NCI-H69 (cell line): ENCODE measurements around the gene DOK6.

Experiments used
- DNase-seq: peaks from one replicate; lab custom pipeline; 2025; lab: John Stamatoyannopoulos, UW

DOK6 gene

DNA sequence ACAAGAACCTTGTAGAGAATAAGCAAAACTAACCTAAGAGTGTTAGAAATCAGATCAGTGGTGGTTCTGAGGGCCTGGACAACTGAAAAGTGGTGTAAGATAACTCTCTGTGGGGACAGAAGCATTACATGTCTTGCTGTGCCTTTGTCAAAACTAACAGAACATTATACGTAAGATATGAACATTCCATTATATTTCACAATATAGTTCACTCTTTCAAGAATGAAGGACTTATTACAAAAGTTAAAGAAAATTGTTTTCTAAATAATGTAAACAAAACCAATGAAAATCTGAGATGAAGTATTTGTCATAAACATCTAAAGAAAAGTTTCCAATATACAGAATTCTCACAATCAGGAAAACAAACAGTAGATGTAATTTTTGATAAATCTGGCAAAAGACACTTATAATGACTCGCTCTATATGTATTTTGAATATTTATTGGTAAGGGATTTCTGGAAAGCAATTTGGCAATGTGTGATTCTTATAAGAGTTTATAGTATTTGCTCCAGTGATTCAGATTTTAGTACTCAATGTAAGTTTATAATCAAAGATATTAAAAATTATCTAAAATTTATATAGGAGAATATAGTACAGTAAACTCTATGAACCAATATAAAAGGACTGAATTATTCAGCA, 288.6 kb downstream of the DOK6 start:
- no peak for DNase-seq

DNA sequence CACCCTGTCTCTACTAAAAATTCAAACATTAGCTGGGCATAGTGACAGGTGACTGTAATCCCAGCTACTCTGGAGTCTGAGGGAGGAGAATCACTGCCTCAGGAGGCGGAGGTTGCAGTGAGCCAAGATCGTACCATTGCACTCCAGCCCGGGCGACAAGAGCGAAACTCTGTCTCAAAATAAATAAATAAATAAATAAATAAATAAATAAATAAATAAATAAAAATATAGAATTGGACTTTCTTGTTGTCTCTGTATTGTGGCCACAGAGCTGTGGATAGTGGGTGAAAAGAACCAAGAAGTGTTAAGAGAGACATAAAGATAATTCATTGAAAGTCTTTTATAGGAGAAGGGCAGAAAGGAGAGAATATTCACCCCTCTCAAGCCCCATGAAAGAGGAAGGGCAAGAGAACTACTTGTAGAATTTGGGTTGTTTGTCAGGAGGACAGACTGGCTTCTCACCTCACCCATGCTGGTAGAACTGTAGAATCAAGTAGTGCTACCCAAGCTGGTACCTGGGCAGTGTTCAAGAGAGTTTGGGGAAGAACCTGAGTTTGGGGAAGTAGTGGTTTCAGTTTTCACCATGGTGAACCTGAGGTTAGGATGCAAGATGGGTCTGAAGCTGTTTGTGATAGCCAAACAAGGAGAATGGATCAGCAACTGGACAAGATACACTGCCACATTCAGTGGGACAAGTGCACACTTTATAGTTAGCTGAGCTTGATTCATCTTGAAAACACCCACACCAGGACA, 290.5 kb downstream of the DOK6 start:
- DNase-seq: no peak

DNA sequence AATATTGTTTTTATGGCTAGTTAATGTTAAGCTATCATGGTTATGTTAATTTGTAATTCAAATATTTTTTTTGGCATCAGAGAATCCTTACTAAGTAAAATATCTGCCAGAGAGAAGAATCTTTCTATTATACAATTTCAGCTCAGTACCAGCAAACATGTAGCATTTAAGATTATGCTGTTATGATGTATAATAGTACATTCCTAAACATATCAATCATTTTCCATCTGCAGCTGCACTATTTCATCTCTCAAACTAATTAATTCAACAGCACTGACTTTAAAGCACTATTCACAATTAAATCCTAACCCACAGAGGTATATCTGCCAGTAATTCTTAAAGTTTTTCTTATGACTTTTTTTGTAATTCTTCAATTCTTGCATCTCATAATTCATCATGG, 296.4 kb downstream of the DOK6 start:
- DNase-seq: no peak

DNA sequence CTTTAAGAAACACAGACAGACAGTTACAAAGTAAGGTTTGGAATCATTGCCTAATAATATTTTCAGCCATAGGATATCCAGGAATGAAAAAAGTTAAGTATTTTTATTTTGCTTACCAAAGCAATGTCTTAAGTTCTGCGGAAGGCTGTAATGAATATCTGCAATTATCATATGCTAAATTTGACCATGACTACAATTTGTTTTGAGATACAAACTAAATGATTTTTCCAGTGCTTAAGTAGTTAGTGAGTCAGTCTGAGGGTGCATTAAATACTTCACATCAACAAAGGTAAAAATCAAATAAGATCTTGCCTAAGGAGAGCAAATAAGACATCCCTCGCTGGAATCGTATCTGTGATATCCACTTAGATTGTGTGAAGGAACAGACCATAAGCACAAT, 297.0 kb downstream of the DOK6 start:
- DNase-seq: no peak

DNA sequence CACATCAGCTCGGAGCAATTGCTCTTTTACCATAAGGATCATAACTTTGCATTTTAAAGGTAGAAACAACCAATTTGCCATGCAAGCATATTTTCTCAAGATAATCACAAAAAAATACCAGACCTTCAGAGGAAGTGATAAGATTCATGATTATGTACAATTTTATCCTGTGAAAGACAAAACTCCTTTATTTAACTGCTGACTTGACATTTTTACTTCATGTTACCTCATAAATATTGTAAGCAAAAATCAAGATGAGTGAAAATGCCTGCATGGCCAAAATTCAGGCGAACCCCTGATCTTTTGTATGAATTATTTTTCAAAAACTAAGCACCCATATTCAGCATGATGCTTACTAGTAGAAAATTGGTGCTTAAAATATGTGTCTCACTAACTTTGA, 300.6 kb downstream of the DOK6 start:
- DNase-seq: no peak

DNA sequence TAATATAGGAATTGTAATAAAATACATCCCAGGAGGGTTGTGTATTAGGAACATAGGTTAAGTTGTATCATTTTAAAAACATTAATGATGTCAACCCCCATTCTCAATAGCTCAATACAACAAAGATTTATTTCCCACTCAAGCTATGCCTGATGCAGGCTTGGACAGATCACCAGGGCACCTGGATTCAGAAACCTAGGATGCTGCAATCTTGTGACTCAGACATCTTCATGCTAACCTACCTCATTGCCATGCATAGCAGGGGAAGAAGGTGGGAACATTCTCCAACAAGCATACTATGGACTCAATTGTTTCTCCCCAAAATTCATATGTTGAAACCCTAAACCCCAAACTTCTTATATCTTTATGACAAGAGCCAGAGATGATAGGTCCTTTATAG, 302.8 kb downstream of the DOK6 start:
- no peak for DNase-seq

DNA sequence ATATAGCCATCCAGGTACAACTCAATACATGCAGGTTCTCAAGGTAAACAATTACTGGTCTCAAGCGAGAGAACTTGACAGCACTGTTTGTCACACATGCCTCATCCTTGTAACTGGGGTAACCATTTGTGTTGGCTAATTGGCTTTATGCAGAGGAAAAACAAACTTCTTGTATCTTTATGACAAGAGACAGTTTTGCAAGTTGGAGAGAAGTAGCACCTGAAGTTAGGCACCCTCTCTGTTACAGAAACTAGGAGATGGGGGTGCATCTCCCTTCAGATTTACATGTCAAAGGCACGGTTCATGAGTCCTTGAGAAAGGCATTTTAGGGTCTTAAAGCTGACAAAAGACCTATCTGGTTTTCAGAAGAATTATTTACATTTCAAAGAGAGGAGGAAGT, 305.3 kb downstream of the DOK6 start:
- no peak for DNase-seq

DNA sequence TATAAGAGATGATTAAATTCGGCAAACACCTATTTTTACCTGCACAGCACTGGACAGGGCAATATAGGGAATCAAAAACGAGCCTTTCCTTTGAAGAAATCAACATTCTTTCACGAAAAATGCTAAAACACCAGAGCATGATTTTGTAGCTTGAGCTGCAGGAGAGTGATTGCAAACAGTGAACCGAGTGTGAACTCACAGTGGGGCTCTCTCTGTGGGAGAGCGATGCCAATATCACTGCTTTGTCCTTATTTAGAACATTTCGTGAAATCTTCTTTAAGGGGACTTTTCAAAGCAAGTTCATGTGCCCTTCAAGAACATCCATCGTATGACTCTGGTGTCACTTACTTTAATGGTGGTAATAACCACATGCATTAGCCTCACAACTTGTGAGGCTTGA, 308.2 kb downstream of the DOK6 start:
- DNase-seq: no peak

DNA sequence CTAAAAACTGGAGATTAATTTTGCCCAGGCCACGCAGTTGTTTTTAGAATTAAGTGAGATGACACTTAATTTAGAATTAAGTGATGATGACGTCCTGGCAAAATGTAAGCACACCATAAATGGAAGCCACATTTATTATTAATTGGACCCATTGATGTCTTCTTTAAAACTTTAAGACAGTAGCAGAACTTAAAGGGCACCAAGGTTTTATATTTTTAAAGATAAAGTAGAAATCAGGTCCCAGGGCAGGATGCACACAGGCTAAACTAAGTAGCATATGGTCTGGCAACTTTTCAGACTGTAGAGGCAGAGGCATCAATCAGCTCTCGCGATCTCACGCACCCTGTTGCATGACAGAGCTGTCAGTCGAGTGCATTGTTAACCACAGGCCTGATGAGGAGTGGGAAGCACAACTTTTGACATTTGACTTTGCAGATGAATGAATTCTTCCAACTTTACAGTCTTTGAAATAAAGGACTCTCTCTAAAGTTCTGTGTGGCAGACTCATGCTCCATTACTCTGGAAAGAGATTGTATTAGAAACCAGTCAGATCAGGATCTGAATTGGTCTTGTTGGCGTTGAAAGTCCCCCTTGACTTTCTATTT, 314.6 kb downstream of the DOK6 start:
- DNase-seq: no peak

DNA sequence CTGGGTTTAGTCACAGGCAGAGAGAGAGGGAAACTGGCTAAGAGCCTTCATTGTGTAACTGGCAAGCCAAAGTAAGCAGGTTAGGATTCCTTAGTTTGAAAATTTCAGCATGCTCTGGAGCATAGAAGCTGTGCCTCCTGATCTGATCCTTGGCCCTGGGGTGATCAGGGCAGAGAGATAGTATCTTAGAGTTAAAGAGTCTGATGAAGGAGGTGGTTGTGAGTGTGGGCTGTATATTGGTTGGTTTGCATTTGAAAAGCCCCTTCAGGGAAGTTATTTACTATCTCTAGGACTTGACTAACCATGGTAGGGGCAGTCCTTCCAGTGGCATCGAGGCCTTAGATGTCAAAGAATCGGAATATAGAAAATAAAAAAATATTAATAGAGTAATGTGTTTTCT, 316.9 kb downstream of the DOK6 start:
- no peak for DNase-seq

DNA sequence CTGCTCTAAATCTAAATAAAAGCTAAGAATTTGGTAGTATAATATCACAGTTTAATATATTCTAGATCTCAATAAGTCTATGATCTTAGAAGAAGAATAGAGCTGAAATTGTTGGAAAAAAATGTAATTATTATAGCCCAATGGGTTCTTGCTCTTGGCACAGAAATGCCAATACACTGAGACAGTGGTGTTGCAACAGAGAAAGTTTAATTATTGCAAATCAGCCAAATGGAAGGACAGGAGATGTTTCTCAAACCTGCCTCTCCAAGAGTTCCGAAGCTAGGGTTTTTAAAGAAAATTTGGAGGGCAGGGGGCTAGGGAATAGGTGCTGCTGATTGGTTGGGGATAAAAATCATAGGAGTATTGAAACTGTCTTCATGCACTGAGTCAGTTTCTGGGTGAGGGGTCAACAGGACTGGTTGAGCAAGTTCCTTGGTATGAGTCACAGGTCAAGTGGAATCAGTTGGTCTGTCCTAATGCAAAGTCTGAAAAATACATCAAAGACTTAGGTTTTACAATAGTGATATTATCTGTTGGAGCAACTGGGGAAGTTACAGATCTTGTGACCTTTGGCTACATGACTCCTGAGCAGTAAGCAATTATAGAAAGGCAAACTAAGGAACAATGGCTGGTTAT, 318.3 kb downstream of the DOK6 start:
- no peak for DNase-seq

DNA sequence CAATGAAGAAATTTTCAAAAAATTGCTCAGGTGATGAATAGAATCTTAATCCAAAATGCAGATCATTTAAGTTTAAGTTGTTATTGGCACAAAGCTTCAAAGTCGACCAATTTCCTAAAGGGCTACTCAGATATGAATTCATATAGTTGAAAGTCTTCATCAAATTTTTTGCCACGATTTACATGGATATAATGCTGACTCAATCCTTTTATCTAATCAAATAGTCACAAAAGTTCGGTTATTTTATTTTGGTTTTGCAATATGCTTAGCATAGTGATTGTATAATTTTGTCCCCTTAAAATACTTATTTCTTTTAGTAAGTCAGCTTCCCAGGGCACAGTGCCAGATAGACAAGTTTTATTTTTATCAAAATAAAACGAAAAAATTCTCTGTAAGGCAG, 319.7 kb downstream of the DOK6 start:
- DNase-seq: no peak

DNA sequence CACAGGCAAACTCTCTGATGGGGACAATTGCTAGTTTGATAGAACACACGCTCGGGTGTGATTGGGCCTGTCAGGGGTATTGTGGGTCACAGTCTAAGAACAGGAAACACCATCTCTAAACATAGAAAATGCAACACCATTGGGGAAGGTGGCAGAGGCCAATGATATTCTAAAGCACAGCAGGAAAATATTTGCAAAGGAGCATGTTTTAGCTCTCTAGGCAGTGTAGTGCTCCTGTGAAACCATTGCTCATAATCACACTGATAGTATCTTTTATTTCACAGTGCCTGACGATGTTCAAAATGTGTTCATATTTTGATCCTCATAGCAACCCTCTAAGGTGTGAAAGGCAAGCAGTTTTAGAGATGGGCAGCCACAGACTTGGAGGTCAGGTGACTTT, 322.7 kb downstream of the DOK6 start:
- peak; percentile 31 for DNase-seq

DNA sequence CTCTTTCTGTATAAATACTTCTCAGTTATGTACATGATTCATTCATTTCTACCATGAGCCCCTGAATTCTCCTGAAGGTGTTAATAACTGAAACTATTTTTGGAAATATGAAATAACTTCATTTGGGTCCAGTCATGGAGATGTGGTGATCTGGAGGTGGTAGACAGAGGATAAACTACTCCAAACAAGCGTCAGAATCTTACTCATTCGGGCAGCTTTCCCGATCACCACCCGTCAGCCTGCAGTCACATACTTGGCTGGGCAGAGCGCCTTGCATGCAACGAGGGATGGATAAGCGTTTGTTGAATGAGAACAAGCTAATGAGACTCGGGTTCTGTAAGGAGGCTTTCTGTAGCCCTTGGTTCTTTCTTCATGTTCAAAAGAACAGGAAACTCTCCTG, 324.3 kb downstream of the DOK6 start:
- no peak for DNase-seq

DNA sequence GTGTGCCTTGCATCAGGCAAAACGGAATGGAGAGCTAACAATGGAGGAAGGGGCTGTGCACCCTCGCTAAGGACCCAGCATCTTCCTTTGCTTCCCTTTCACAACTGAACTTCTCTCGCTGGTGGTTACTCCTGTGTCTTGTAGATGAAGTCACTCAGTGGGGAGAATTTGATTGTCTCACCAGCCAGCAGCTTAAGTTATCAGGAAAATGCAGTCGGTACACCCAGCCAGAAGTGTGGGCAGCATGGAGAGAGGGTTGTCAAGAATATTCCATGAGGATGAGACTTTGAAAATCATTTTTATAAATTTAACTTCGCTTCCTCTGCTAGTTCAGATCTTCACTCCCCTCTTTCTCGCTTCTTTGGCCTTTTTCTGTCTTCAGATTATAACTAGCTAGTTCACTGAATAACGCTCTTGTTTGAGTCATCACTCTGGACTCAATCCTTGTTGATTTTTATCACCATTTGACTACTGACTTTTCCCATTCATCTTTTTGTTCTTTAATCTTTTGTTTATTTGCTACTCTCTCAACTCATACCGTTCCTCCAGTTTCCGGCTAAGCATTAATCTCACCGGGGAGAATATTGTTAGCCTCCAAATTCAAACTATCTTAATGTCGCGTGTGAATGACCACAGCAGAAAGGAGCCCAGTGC, 325.3 kb downstream of the DOK6 start:
- no peak for DNase-seq

DNA sequence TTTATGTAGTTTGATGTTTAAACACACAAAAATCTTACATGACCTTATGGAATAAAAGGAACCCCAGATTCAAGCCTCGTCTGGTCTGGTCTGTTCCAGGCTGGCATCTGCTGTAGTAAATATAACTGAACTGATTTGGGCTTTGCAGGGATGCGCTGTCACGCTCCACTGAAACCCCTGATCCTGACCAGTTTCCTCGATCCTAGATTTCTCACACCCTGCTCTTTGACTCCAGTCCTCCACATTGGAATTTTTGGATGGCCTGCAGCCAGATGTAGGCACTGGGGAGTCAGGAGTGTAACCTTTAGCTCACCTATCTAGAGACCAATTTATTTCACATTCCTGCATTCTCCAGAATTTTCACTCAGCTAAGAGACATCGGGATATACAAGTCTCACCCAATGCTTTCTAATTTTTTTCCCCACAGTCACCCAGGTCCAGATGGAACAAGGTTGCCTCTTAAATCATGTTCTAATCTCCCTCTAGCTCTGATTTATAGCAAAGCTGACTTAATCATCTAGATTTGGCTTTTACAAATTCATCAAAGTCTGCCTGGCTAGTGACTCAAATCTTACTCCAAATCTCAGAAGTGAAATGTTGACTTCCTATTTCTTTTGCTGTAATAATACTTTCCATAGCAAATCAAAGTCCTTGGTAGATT, 327.4 kb downstream of the DOK6 start:
- peak; percentile 23 for DNase-seq

DNA sequence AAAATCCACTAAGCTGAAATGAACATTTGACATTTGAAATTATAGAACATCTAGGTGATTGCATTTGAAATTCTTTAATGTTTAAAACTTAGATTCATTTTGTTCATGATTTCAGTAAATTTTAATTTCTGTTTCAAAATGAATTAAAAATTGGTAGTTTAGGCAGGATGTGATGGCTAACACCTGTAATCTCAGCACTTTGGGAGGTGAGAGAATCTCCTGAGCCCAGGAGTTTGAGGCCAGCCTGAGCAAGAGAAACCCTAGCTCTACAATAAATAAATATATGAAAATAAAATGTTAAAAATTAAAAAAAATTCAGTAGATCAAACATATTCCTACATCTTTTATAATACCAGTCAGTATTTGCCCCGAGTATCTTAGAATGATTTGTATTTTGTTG, 330.0 kb downstream of the DOK6 start:
- DNase-seq: no peak

DNA sequence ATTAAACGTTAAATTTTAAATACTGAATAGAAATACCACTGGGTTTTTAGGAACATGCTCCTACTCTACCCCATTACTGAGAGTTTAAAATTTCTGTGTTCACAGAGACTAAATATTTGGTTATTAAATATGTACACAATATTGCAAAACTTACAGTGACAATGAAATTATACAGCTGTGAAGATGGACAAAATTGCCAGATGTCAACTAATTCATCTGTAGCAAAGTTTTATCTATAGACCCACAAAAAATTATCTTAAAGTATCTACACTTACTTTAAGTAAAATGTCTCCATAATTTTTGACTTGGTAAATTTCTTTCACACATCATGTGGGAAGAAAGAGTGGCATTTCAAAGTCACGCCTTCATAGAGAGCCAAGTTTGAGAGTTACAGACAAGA, 333.8 kb downstream of the DOK6 start:
- no peak for DNase-seq

DNA sequence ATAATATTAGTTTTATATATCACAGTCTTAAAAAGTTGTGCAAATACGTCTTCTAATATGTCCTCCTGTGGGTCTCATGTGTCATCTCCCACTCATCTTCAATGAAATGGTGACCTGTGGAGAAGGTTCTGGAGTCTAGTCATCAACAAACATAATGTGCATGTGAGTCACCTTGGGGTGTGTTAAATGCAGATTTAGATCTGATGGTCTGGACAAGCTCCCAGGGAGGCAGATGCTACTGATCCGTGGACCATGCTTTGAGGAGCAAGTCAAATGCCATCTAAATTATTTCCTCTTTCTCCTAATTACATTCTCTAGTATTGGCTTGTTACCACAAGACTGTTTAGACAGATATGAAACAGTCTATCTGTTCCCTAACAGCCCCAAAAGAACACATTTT, 336.0 kb downstream of the DOK6 start:
- DNase-seq: no peak

DNA sequence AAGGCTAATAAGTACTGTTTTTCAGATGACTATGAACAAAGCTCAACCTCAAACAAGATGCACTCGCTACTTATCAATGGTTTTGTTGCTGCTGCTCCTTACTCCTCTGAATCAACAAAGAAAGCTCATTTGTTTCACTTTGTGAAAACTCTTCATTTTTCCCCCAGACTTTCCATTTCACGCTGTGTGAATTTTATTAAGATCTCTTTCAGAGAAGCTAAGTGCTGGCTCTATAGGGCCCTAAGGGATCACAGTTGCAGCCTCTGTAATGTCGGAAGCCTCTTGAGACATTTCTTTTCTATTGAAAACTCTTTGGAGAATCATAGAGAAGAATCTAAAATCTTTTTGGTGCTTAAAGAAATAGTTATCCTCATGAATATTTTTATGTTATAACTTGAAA, 337.2 kb downstream of the DOK6 start:
- no peak for DNase-seq

DNA sequence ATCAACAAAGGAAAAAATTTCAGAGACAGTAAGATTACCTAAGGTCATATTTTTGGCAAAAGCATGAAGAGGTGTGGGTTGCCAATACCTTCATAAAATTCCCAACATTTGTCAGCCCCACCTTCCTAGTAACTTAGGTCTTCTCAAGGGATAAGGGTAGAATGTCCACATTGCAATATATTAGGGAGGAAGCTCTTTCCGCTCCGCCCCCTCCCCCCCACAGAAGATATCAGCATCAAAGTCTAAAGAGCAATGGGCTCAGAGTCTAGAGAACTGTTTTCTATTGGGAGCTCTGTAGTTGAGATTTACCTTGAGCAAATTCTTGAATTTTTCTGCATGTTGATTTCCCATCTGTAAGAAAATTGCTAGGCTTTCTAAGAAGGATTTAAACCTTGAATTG, 346.7 kb downstream of the DOK6 start:
- DNase-seq: no peak

DNA sequence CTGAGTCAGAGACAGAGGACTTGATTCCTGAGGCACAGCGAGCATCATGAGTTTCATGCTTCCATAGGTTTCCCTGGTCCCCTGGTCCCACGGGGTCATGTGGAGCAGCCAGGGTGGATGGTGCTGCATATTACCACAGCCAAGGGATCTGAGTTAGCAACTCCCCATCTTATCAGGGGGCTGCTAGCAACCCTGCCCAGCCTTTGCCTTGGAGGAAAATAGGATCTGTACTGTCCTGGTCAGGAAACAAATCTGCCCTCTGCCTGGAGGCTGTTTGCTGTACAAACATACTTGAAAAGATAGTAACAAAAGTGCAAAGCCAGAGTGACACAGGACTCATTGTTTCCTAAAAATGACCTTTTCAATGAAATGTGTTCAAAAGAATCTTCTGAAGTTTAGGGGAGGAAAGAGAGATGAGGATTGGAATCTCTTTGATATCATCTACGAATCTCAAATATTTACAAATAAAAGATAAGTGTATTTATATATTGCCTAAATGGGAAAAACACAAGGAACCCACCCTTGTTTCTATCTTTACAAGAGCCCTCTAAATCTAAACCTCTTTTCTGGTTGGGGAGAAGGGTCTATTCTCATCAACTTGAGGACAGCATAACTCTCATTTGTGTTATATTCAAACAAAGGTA, 352.2 kb downstream of the DOK6 start:
- DNase-seq: peak; percentile 78
